Measurements from ENCODE around the gene HBD. TPM values are rescaled to one million over a fixed set of nuclear protein-coding genes. Genes with fewer than 3 reads are reported as not detected.
A peak's percentile ranks its signal among the peaks of the same experiment; 100 is the strongest.

HBD gene
- total and polyA plus RNA-seq, 9 of the 15 experiments (the other 6 are each of a cell fraction or from before 2014, with no cell fraction given): 11.8 to 169 (median 36.0) TPM

DNA sequence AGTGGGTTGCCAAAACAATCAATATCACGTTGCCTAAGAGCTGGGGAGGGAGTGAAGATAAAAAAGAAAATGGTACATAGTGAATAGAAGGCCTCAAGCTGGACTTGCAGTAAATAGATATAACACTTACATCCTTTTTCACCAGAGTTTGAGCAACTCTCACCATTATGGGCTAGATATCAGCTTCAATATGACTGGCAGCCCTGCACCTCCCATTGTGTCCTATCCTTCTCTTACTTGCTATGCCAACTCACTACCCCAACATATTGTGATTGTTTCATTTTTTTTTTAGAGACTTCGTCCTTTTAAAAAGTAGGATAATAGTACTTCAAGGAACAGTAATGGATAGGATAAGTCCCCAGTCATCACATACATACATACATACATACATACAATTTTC lies 7.9 kb upstream of the HBD start (continued):
- TF ChIP-seq SMARCE1 (IDR thresholded peaks at IDR 0.05) (no peak), TFAM (CRISPR knock-in tag; conservative IDR thresholded peaks at IDR 0.05) (no peak), HLTF (IDR thresholded peaks at IDR 0.05) (no peak), KLF13 (tag; IDR thresholded peaks at IDR 0.05; ENCODE audit: borderline replicate concordance, low read depth) (no peak), POLR3G (IDR thresholded peaks at IDR 0.05; ENCODE audit: extremely low read depth, insufficient read length, insufficient replicate concordance) (no peak), ZNF224 (CRISPR knock-in tag; IDR thresholded peaks at IDR 0.05) (no peak), SNIP1 (IDR thresholded peaks at IDR 0.05; ENCODE audit: low read depth) (no peak), FOXA1 (IDR thresholded peaks at IDR 0.05; ENCODE audit: borderline replicate concordance) (no peak), ZNF41 (CRISPR knock-in tag; conservative IDR thresholded peaks at IDR 0.05) (no peak), EWSR1 (IDR thresholded peaks at IDR 0.05; ENCODE audit: borderline replicate concordance, low read depth, partially characterized antibody) (peak; percentile 13), COPS2 (conservative IDR thresholded peaks at IDR 0.05) (no peak), ELF2 (CRISPR knock-in tag; IDR thresholded peaks at IDR 0.05) (no peak), NR1H2 (CRISPR knock-in tag; IDR thresholded peaks at IDR 0.05) (no peak), EP400 (IDR thresholded peaks at IDR 0.05) (no peak), CREM (IDR thresholded peaks at IDR 0.05; ENCODE audit: low read depth) (no peak), FOSL1 (tag; conservative IDR thresholded peaks at IDR 0.05) (no peak), ZFX (CRISPR knock-in tag; IDR thresholded peaks at IDR 0.05) (peak; percentile 36; the same call in 1 of the 2 replicates), GABPA (tag; conservative IDR thresholded peaks at IDR 0.05; ENCODE audit: low read depth) (no peak), FOXA3 (CRISPR knock-in tag; conservative IDR thresholded peaks at IDR 0.05 in 1 of 2, IDR thresholded peaks at IDR 0.05 in 1 of 2) (no peak), ZNF778 (CRISPR knock-in tag; IDR thresholded peaks at IDR 0.05) (no peak), SAP30 (IDR thresholded peaks at IDR 0.05; ENCODE audit: borderline replicate concordance, insufficient read depth, low read depth, low read length, poor library complexity, severe bottlenecking) (no peak)
- TF ChIP-seq, protein P1, sequence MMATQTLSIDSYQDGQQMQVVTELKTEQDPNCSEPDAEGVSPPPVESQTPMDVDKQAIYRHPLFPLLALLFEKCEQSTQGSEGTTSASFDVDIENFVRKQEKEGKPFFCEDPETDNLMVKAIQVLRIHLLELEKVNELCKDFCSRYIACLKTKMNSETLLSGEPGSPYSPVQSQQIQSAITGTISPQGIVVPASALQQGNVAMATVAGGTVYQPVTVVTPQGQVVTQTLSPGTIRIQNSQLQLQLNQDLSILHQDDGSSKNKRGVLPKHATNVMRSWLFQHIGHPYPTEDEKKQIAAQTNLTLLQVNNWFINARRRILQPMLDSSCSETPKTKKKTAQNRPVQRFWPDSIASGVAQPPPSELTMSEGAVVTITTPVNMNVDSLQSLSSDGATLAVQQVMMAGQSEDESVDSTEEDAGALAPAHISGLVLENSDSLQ (IDR thresholded peaks at IDR 0.05): peak; percentile 58
- TF ChIP-seq, protein P2, sequence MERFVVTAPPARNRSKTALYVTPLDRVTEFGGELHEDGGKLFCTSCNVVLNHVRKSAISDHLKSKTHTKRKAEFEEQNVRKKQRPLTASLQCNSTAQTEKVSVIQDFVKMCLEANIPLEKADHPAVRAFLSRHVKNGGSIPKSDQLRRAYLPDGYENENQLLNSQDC (CRISPR knock-in tag; IDR thresholded peaks at IDR 0.05): peak; percentile 48
- TF ChIP-seq, protein P3, sequence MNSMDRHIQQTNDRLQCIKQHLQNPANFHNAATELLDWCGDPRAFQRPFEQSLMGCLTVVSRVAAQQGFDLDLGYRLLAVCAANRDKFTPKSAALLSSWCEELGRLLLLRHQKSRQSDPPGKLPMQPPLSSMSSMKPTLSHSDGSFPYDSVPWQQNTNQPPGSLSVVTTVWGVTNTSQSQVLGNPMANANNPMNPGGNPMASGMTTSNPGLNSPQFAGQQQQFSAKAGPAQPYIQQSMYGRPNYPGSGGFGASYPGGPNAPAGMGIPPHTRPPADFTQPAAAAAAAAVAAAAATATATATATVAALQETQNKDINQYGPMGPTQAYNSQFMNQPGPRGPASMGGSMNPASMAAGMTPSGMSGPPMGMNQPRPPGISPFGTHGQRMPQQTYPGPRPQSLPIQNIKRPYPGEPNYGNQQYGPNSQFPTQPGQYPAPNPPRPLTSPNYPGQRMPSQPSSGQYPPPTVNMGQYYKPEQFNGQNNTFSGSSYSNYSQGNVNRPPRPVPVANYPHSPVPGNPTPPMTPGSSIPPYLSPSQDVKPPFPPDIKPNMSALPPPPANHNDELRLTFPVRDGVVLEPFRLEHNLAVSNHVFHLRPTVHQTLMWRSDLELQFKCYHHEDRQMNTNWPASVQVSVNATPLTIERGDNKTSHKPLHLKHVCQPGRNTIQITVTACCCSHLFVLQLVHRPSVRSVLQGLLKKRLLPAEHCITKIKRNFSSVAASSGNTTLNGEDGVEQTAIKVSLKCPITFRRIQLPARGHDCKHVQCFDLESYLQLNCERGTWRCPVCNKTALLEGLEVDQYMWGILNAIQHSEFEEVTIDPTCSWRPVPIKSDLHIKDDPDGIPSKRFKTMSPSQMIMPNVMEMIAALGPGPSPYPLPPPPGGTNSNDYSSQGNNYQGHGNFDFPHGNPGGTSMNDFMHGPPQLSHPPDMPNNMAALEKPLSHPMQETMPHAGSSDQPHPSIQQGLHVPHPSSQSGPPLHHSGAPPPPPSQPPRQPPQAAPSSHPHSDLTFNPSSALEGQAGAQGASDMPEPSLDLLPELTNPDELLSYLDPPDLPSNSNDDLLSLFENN (IDR thresholded peaks at IDR 0.05; ENCODE audit: low read depth in 2 of 2, low read length in 2 of 2): no peak
- TF ChIP-seq, protein P4, sequence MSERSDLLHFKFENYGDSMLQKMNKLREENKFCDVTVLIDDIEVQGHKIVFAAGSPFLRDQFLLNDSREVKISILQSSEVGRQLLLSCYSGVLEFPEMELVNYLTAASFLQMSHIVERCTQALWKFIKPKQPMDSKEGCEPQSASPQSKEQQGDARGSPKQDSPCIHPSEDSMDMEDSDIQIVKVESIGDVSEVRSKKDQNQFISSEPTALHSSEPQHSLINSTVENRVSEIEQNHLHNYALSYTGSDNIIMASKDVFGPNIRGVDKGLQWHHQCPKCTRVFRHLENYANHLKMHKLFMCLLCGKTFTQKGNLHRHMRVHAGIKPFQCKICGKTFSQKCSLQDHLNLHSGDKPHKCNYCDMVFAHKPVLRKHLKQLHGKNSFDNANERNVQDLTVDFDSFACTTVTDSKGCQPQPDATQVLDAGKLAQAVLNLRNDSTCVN (CRISPR knock-in tag; IDR thresholded peaks at IDR 0.05): no peak

Data from K562 (cell line).